GM12878 (cell line): ENCODE results near the gene PYGO2. TPM values are rescaled to one million over a fixed set of nuclear protein-coding genes. Genes with fewer than 3 reads are reported as not detected.

Source experiments
- ATF7 ChIP-seq: fragments of 450-650 bp; IDR thresholded peaks from 2 replicates; pipeline ENCODE4 v1.6.1; 2016; ENCODE audit warnings: low read depth, mild to moderate bottlenecking
- BHLHE40 ChIP-seq, 2 experiments: fragments of 450-650 bp in 1 of 2; IDR thresholded peaks; 2 replicates each; pipeline ENCODE4 v1.6.1; 2011 to 2017; ENCODE audit warnings: low read depth in 2 of 2, borderline replicate concordance in 1 of 2, improper control_type of control experiment in 1 of 2, low read length in 1 of 2, mild to moderate bottlenecking in 1 of 2
- CBFB ChIP-seq: IDR thresholded peaks from 2 replicates; pipeline ENCODE4 v1.6.1; 2016; ENCODE audit warnings: antibody characterized with exemption, low read depth
- KLF5 ChIP-seq: fragments of 450-650 bp; IDR thresholded peaks from 2 replicates; pipeline ENCODE4 v1.6.1; 2014; ENCODE audit warnings: mild to moderate bottlenecking; ENCODE audit not compliant: partially characterized antibody
- NFIC ChIP-seq: IDR thresholded peaks from 2 replicates; pipeline ENCODE4 v1.6.1; 2012; ENCODE audit warnings: low read depth, mild to moderate bottlenecking, inconsistent platforms, low read length, moderate library complexity
- NR2C1 ChIP-seq: fragments of 450-650 bp; IDR thresholded peaks from 2 replicates; pipeline ENCODE4 v1.6.1; 2017; ENCODE audit warnings: antibody characterized with exemption, mild to moderate bottlenecking, moderate library complexity
- POLR2A ChIP-seq: IDR thresholded peaks from 2 replicates; pipeline ENCODE4 v1.6.1; 2011; ENCODE audit warnings: low read depth, mild to moderate bottlenecking, low read length
- RAD21 ChIP-seq: IDR thresholded peaks from 2 replicates; pipeline ENCODE4 v1.6.1; 2011; ENCODE audit warnings: mild to moderate bottlenecking, low read depth, low read length, moderate library complexity; ENCODE audit not compliant: insufficient read depth
- SMAD1 ChIP-seq: fragments of 450-650 bp; IDR thresholded peaks from 2 replicates; pipeline ENCODE4 v1.6.1; 2018; ENCODE audit warnings: mild to moderate bottlenecking, low read depth; ENCODE audit not compliant: partially characterized antibody
- SRF ChIP-seq, 2 experiments: IDR thresholded peaks; 2 replicates each; pipeline ENCODE4 v1.6.1; 2011; ENCODE audit warnings: low read depth in 2 of 2, low read length in 2 of 2, mild to moderate bottlenecking in 1 of 2, moderate library complexity in 1 of 2
- TCF3 ChIP-seq: IDR thresholded peaks from 2 replicates; pipeline ENCODE4 v1.6.1; 2012; ENCODE audit warnings: low read depth, mild to moderate bottlenecking, low read length, borderline replicate concordance; ENCODE audit not compliant: insufficient read depth
- YY1 ChIP-seq: IDR thresholded peaks from 2 replicates; pipeline ENCODE4 v1.6.1; 2011; ENCODE audit warnings: low read depth, mild to moderate bottlenecking, low read length
- ZNF24 ChIP-seq: fragments of 450-650 bp; IDR thresholded peaks from 2 replicates; pipeline ENCODE4 v1.6.1; 2017; ENCODE audit warnings: antibody characterized with exemption, mild to moderate bottlenecking
- polyA plus RNA-seq, 11 experiments: library from polyadenylated mRNA; depleted of rRNA in 4 of 11; unstranded in 6 of 11; stranded (reverse) in 5 of 11; fragments of >200 nt; fragmentation: Nextera tagmentation in 4 of 11; fragmentation: Illumina TruSeq in 1 of 11; extraction: Ambion mirVana in 4 of 11; extraction: Trizol in 1 of 11; gene quantifications; 1 replicate in 1 of 11; 2 replicates in 10 of 11; pipeline versions ENCODE4 v1.2.1 to v1.2.3, GENCODE V29; 2011 to 2016; ENCODE audit warnings: inconsistent platforms in 2 of 11, missing spikeins in 2 of 11, low read depth in 1 of 11
- total RNA-seq, 4 experiments: library from RNA; depleted of rRNA in 3 of 4; stranded (reverse); fragments of >200 nt in 3 of 4; fragmentation: Illumina TruSeq in 1 of 4; extraction: Trizol in 1 of 4; gene quantifications; 2 replicates each; pipeline versions ENCODE4 v1.2.1 to v1.2.3, GENCODE V29; 2013 to 2021
- TF ChIP-seq, protein P1 (sequence below): IDR thresholded peaks from 2 replicates; pipeline ENCODE4 v1.6.1; 2011; ENCODE audit warnings: low read depth, low read length, improper control_type of control experiment, borderline replicate concordance
- TF ChIP-seq, protein P2 (sequence below): fragments of 450-650 bp; IDR thresholded peaks from 2 replicates; pipeline ENCODE4 v1.6.1; 2016; ENCODE audit warnings: mild to moderate bottlenecking, moderate library complexity, borderline replicate concordance
- TF ChIP-seq, protein P3 (sequence below): fragments of 450-650 bp; formaldehyde crosslinking; IDR thresholded peaks from 2 replicates; pipeline ENCODE4 v1.4.0; 2020; ENCODE audit warnings: mild to moderate bottlenecking, moderate library complexity
- TF ChIP-seq, protein P4 (sequence below): fragments of 450-650 bp; IDR thresholded peaks from 2 replicates; pipeline ENCODE4 v1.6.1; 2017; ENCODE audit warnings: mild to moderate bottlenecking, moderate library complexity

PYGO2 gene
- total and polyA plus RNA-seq, 10 of the 15 experiments (the other 5 are each of a cell fraction or from before 2014, with no cell fraction given) = 8.1 to 33.8 (median 23.5) TPM

DNA sequence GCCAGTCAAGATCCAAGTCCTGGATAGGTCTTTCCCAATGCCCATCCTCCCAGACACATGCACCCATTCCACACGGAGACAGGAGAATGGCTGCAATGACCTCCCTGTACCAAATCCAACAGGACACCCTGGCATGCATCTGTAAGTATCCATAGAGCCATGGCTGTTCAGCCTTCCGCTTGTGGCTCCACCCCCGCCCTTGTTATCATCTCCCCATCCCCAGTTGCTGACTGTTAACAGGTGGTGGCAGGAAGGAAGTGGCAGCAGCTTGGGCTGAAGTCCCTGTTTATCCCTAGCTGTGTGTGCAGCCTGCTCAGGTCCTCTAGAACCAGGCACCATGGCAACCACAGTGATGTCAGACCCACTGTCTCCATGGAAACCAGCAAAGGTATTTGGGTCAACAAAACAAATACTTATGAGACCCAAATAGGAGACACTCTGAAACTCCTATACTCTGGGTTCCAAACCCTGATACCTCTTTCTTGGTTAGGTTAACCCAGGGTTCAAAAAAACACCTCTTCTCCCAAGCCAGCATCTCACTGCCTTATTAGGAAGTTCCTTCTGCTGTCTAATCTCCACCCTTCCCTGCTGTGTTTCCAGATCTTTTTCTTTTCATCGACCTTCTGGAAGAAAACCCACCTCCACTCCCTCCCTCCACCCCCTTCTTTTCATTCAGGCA lies 6.4 kb downstream of the PYGO2 start (continued):
- TF ChIP-seq RAD21 (no peak), ATF7 (no peak), POLR2A (peak; percentile 52; the same call in 1 of the 2 replicates), SRF (IDR thresholded peaks at IDR 0.05; ENCODE audit: low read depth in 2 of 2, low read length in 2 of 2) (peak in 1 of 2 experiments; percentile 88; a peak in 2 of 4 replicates), BHLHE40 (IDR thresholded peaks at IDR 0.05; ENCODE audit: borderline replicate concordance in 1 of 2, low read depth in 2 of 2, low read length in 1 of 2) (0 out of 4 replicates have a peak, but pooled peaks of 1 of the 2 experiments have one; percentile 15), ZNF24 (no peak), NR2C1 (no peak), CBFB (no peak), KLF5 (peak; percentile 48), SMAD1 (no peak), NFIC (no peak), YY1 (no peak), TCF3 (0 out of 2 replicates have a peak, but pooled peaks have one; percentile 65)
- TF ChIP-seq, protein P1, sequence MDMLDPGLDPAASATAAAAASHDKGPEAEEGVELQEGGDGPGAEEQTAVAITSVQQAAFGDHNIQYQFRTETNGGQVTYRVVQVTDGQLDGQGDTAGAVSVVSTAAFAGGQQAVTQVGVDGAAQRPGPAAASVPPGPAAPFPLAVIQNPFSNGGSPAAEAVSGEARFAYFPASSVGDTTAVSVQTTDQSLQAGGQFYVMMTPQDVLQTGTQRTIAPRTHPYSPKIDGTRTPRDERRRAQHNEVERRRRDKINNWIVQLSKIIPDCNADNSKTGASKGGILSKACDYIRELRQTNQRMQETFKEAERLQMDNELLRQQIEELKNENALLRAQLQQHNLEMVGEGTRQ = no peak
- TF ChIP-seq, protein P2, sequence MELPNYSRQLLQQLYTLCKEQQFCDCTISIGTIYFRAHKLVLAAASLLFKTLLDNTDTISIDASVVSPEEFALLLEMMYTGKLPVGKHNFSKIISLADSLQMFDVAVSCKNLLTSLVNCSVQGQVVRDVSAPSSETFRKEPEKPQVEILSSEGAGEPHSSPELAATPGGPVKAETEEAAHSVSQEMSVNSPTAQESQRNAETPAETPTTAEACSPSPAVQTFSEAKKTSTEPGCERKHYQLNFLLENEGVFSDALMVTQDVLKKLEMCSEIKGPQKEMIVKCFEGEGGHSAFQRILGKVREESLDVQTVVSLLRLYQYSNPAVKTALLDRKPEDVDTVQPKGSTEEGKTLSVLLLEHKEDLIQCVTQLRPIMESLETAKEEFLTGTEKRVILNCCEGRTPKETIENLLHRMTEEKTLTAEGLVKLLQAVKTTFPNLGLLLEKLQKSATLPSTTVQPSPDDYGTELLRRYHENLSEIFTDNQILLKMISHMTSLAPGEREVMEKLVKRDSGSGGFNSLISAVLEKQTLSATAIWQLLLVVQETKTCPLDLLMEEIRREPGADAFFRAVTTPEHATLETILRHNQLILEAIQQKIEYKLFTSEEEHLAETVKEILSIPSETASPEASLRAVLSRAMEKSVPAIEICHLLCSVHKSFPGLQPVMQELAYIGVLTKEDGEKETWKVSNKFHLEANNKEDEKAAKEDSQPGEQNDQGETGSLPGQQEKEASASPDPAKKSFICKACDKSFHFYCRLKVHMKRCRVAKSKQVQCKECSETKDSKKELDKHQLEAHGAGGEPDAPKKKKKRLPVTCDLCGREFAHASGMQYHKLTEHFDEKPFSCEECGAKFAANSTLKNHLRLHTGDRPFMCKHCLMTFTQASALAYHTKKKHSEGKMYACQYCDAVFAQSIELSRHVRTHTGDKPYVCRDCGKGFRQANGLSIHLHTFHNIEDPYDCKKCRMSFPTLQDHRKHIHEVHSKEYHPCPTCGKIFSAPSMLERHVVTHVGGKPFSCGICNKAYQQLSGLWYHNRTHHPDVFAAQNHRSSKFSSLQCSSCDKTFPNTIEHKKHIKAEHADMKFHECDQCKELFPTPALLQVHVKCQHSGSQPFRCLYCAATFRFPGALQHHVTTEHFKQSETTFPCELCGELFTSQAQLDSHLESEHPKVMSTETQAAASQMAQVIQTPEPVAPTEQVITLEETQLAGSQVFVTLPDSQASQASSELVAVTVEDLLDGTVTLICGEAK = no peak; the same call in 1 of the 2 replicates
- TF ChIP-seq, protein P3, sequence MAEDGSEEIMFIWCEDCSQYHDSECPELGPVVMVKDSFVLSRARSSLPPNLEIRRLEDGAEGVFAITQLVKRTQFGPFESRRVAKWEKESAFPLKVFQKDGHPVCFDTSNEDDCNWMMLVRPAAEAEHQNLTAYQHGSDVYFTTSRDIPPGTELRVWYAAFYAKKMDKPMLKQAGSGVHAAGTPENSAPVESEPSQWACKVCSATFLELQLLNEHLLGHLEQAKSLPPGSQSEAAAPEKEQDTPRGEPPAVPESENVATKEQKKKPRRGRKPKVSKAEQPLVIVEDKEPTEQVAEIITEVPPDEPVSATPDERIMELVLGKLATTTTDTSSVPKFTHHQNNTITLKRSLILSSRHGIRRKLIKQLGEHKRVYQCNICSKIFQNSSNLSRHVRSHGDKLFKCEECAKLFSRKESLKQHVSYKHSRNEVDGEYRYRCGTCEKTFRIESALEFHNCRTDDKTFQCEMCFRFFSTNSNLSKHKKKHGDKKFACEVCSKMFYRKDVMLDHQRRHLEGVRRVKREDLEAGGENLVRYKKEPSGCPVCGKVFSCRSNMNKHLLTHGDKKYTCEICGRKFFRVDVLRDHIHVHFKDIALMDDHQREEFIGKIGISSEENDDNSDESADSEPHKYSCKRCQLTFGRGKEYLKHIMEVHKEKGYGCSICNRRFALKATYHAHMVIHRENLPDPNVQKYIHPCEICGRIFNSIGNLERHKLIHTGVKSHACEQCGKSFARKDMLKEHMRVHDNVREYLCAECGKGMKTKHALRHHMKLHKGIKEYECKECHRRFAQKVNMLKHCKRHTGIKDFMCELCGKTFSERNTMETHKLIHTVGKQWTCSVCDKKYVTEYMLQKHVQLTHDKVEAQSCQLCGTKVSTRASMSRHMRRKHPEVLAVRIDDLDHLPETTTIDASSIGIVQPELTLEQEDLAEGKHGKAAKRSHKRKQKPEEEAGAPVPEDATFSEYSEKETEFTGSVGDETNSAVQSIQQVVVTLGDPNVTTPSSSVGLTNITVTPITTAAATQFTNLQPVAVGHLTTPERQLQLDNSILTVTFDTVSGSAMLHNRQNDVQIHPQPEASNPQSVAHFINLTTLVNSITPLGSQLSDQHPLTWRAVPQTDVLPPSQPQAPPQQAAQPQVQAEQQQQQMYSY = no peak
- TF ChIP-seq, protein P4, sequence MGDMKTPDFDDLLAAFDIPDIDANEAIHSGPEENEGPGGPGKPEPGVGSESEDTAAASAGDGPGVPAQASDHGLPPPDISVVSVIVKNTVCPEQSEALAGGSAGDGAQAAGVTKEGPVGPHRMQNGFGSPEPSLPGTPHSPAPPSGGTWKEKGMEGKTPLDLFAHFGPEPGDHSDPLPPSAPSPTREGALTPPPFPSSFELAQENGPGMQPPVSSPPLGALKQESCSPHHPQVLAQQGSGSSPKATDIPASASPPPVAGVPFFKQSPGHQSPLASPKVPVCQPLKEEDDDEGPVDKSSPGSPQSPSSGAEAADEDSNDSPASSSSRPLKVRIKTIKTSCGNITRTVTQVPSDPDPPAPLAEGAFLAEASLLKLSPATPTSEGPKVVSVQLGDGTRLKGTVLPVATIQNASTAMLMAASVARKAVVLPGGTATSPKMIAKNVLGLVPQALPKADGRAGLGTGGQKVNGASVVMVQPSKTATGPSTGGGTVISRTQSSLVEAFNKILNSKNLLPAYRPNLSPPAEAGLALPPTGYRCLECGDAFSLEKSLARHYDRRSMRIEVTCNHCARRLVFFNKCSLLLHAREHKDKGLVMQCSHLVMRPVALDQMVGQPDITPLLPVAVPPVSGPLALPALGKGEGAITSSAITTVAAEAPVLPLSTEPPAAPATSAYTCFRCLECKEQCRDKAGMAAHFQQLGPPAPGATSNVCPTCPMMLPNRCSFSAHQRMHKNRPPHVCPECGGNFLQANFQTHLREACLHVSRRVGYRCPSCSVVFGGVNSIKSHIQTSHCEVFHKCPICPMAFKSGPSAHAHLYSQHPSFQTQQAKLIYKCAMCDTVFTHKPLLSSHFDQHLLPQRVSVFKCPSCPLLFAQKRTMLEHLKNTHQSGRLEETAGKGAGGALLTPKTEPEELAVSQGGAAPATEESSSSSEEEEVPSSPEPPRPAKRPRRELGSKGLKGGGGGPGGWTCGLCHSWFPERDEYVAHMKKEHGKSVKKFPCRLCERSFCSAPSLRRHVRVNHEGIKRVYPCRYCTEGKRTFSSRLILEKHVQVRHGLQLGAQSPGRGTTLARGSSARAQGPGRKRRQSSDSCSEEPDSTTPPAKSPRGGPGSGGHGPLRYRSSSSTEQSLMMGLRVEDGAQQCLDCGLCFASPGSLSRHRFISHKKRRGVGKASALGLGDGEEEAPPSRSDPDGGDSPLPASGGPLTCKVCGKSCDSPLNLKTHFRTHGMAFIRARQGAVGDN = no peak
